Fibroblast of villous mesenchyme (primary cell): ENCODE results near the gene ATL2. TPM values are rescaled to one million over a fixed set of nuclear protein-coding genes. Genes with fewer than 3 reads are reported as not detected.
A peak's percentile ranks its signal among the peaks of the same experiment; 100 is the strongest.
"Not testable (repeated sequence)": the region's sequence is repeated elsewhere in the genome, so short reads cannot be mapped to it uniquely, and the experiment has no call there.

Experiments used
- DNase-seq: peaks from one replicate; pipeline ENCODE4 v3.0.0-alpha.2; 2010; ENCODE audit warnings: low read depth
- H3K4me3 ChIP-seq: 2 replicates; pipeline ENCODE4 v1.5.1; 2011; ENCODE audit warnings: low read depth, mild to moderate bottlenecking, low read length
- CTCF ChIP-seq: IDR thresholded peaks from 2 replicates; pipeline ENCODE4 v1.5.1; 2012; ENCODE audit warnings: low read depth, mild to moderate bottlenecking, low read length; ENCODE audit not compliant: insufficient read depth
- total RNA-seq: library from RNA; depleted of rRNA; stranded (reverse); fragments of >200 nt; gene quantifications from 2 replicates; pipeline ENCODE4 v1.2.3, GENCODE V29; 2012

ATL2 gene
- total RNA-seq, 1 donor: 65.6 TPM

GRCh38 chr2:38416296-38417036 is 39.4 kb upstream of the ATL2 start:
- no peak for TF ChIP-seq CTCF
- H3K4me3 ChIP-seq: no peak overlapping the region
- no peak for DNase-seq

- DNase-seq: no peak
- H3K4me3 ChIP-seq: no peak overlapping the region
These were observed 38.7 kb upstream of the ATL2 start for GRCh38 chr2:38415728-38416291.

GRCh38 chr2:38415023-38415422 is 38.0 kb upstream of the ATL2 start:
- TF ChIP-seq CTCF: no peak
- no peak for DNase-seq

More at GRCh38 chr2:38415728-38416291, 38.7 kb upstream of the ATL2 start:
- TF ChIP-seq CTCF: no peak

DNA sequence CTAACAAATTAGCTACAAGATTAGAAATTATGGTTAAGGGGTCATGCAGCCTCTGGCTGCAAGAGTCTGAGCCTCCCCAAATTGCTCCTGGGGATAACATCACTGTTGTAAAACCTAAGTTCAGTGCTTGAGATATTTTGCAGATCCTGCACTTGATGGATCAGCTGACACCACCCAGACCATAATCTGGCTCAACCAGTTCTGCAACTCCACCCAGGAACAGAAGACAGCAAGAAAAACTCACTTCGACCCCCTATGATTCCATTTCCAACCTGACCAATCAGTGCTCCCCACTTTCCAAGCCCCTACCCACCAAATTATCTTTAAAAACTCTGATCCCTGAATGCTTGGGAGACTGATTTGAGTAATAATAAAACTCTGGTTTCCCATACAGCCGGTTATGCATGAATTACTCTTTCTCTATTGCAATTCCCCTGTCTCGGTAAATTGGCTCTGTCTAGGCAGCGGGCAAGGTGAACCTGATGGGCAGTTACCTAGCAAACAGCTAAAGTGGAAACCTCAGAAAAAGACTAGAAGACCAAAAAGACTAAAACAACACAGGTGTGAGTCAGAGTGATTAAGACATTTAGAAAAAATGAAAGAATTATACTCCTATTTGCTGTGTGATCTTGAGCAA is 35.3 kb upstream of the ATL2 start:
- not testable (repeated sequence) for H3K4me3 ChIP-seq, DNase-seq

More at GRCh38 chr2:38415023-38415422, 38.0 kb upstream of the ATL2 start:
- H3K4me3 ChIP-seq: no peak overlapping the region

- H3K4me3 ChIP-seq: no peak overlapping the region
- no peak for TF ChIP-seq CTCF
- no peak for DNase-seq
These were observed 32.4 kb upstream of the ATL2 start for GRCh38 chr2:38409156-38410102.

- H3K4me3 ChIP-seq: no peak overlapping the region
- DNase-seq: peak; percentile 41
- TF ChIP-seq CTCF: no peak
These were observed 30.1 kb upstream of the ATL2 start for GRCh38 chr2:38407111-38407682.
